Left colon (tissue), 2 donors: Measurements from ENCODE around the gene SLC5A4. TPM values are rescaled to one million over a fixed set of nuclear protein-coding genes. Genes with fewer than 3 reads are reported as not detected.
A peak's percentile ranks its signal among the peaks of the same experiment; 100 is the strongest.
"Not testable (repeated sequence)": the region's sequence is repeated elsewhere in the genome, so short reads cannot be mapped to it uniquely, and the experiment has no call there.

Experiments used
- ATAC-seq: fragments of 200-7000 bp; cut with Tn5 transposase; one replicate; pipeline ENCODE4 v1.9.1; 2020; ENCODE audit warnings: mild to moderate bottlenecking, moderate library complexity
- DNase-seq, 2 donors: peaks; one replicate each; pipeline ENCODE4 v3.0.0-alpha.2; 2020
- intact Hi-C, 2 donors: fragments of 100-400 bp; cut with DNase I in 1 of 2; cut with micrococcal nuclease in 1 of 2; formaldehyde crosslinking; loops; one replicate each; pipeline versions ENCODE4 v1.11.2 to v1.14.0; 2022; cut with DNase I, micrococcal nuclease
- long read RNA-seq: library from polyadenylated mRNA; unstranded; transcript quantifications from one replicate; pipeline ENCODE4 v2.0.0, GENCODE V29; 2021
- total RNA-seq, 2 donors: library from RNA; stranded (reverse); fragmentation: NEBNext Ultra II Directional; extraction: Animal tissue kit (Norgen Biotek cat#: 25700); gene quantifications; one replicate each; pipeline ENCODE4 v1.2.1, GENCODE V29; 2021
- donor health status: DM: no; HTN: no; CAD: no.
- donor health status: DM: yes; HTN: yes; CAD: no.

SLC5A4 gene
- under 1 TPM in 1 of 2 donors, not detected in 1; 0.42 TPM for total RNA-seq
- long read RNA-seq = 0 reads

GRCh38 chr22:32255217-32255616 is at the start of gene SLC5A4:
Gene SLC5A4, minus strand, starts transcription at chr22:32255347. Its CDS starts 18 bp downstream, at chr22:32255329.
- DNase-seq = peak in 1 of 2 donors; percentile 10
- intact Hi-C loops = no loop called here
- peak; percentile 83 for ATAC-seq

- DNase-seq, intact Hi-C loops, ATAC-seq: not testable (repeated sequence)
These were observed 38.8 kb upstream of the SLC5A4 start for GRCh38 chr22:32293921-32294320.

DNA sequence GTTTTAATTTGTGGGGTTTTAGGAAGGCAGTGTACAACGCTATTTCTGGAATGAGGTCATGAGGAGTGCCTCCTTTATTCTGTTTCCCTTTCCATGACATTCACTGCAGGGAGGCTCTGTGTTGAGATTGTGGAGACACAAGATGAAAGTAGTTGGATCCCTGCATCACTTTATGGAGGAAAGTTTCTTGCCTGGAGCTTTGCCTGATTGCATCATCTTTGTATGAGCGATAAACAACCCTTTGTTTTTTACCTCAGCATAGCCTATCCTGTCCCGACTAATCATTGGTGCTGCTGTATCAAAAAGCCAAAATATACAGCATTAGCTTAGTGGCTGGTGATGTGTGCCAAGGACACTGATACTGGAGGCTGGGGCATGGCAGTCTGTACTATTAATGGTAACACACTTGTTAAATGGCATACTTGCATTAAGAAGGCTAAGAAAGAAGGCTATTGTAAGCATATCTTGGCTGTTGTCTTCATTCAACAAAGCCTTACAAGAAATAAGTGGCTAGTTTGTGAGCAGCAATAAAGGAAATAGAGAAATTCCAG is 31.2 kb upstream of the SLC5A4 start:
- no peak for ATAC-seq
- intact Hi-C loops = no loop called here
- DNase-seq = no peak

DNA sequence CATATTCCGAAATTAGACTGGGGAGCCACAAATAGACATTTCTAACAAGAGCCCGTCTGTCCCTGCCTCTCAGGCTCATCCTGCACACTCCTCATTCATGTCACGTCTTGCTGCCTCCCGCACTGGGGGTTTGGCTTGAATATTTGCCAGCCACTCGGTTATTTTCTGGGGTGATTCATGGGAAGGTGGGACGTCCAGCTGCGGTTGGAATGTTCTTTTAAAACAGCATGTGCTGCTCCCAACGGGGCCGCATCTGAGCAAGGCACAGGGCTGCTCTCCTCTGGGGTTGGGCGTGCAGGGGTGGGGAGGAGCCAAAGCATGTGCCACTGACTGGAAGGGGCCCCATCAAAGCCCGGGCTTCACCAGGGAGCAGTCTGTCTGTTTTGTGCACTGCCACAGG is 25.9 kb upstream of the SLC5A4 start:
- DNase-seq (no peak), ATAC-seq (no peak)
- intact Hi-C loops = no loop called here

DNA sequence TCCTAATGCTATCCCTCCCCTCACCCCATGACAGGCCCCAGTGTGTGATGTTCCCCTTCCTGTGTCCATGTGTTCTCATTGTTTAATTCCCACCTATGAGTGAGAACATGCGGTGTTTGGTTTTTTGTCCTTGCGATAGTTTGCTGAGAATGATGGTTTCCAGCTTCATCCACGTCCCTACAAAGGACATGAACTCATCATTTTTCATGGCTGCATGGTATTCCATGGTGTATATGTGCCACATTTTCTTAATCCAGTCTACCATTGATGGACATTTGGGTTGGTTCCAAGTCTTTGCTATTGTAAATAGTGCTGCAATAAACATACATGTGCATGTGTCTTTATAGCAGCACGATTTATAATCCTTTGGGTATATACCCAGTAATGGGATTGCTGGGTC is 20.2 kb upstream of the SLC5A4 start:
- intact Hi-C loops, ATAC-seq, DNase-seq: not testable (repeated sequence)

- no peak for ATAC-seq
These were observed 16.2 kb upstream of the SLC5A4 start for GRCh38 chr22:32271389-32271788.

DNA sequence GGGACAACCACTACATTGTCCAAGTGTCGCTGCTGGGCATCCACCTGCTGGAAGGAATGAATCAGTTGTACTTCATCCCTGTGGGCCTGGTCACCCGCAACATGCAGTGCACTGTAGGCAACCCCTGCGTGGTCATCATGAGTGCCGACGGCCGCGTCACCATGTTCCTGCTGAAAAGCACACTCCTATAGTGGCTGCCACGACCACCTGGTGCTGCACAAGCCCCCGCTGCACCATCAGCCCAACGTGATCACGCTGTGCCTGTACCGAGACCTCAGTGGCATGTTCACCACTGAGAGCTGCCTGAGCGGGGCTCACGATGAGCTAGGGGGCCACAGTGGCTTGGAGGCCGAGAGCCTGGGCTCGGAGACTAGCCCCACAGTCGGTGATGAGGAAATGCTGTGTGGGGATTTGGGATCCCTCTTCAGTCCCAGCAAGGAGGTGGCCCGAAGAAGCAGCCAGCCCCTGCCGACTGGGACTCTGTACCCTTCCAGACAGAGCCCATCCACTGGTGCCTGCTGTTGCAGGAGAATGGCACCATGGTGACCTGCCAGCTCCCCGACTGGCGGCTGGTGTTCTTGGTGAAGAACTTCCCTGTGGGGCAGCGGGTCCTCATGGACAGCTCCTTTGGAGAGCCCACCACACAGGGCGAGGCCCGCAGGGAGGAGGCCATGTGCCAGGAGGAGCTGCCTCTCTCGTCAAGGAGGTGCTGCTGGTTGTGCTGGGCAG is 15.7 kb upstream of the SLC5A4 start:
- no peak for ATAC-seq
- DNase-seq = no peak
- intact Hi-C loops = no loop called here

More at GRCh38 chr22:32271389-32271788, 16.2 kb upstream of the SLC5A4 start:
- no peak for DNase-seq
- intact Hi-C loops = no loop called here

- no peak for ATAC-seq
These were observed 14.2 kb upstream of the SLC5A4 start for GRCh38 chr22:32269316-32269715.

GRCh38 chr22:32267011-32267410 is 11.9 kb upstream of the SLC5A4 start:
- no peak for DNase-seq
- no peak for ATAC-seq
- intact Hi-C loops = loop anchor here in 1 of 2 donors (5.0 kb wide), 1 partner anchor 290 kb away; no protein-coding TSS in a partner anchor

More at GRCh38 chr22:32269316-32269715, 14.2 kb upstream of the SLC5A4 start:
- no peak for DNase-seq
- intact Hi-C loops = loop anchor here in 1 of 2 donors (5.0 kb wide), 1 partner anchor 292 kb away; no protein-coding TSS in a partner anchor

GRCh38 chr22:32265882-32266767 is 11.0 kb upstream of the SLC5A4 start:
- ATAC-seq (peak; percentile 85), DNase-seq (peak; percentile 47 to 72)
- intact Hi-C loops = loop anchor here in 1 of 2 donors (5.0 kb wide), 1 partner anchor 289 kb away; no protein-coding TSS in a partner anchor

DNA sequence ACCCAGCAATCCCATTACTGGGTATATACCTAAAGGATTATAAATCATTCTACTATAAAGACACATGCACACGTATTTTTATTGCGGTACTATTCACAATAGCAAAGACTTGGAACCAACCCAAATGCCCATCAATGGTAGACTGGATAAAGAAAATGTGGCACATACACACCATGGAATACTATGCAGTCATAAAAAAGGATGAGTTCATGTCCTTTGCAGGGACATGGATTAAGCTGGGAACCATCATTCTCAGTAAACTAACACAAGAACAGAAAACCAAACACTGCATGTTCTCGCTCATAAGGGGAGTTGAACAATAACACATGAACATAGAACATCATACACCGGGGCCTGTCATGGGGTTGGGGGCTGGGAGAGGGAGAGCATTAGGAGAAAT is 8.5 kb upstream of the SLC5A4 start:
- DNase-seq, ATAC-seq, intact Hi-C loops: not testable (repeated sequence)

GRCh38 chr22:32261306-32261705 is 6.2 kb upstream of the SLC5A4 start:
- intact Hi-C loops = no loop called here
- no peak for ATAC-seq
- no peak for DNase-seq

GRCh38 chr22:32258791-32259190 is 3.6 kb upstream of the SLC5A4 start:
- no peak for DNase-seq

GRCh38 chr22:32255726-32256125 is 579 bp upstream of the SLC5A4 start:
- ATAC-seq (peak; percentile 19), DNase-seq (no peak)
- intact Hi-C loops = no loop called here

More at GRCh38 chr22:32258791-32259190, 3.6 kb upstream of the SLC5A4 start:
- no peak for ATAC-seq
- intact Hi-C loops = no loop called here

- no peak for DNase-seq
- intact Hi-C loops = no loop called here
- ATAC-seq = no peak
These were observed 5.9 kb downstream of the SLC5A4 start for GRCh38 chr22:32249231-32249630.

DNA sequence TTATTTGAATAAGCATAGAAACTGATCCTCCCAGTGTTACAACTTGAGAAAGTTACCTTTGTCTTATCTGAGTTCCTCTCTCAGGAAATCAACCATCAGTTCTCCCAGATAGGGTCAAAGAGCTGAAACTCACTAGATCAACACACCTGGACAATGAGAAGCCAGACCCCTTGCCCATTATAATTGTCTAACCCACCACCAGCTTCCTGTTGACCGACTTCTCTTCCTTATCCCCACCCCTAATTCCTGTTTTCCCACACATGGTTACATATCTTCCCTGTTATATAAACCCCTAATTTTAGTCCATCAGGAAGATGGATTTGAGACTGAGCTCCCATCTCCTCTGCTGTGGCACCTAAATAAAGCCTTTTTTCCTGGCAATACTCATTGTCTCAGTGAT is 6.9 kb downstream of the SLC5A4 start:
- intact Hi-C loops = no loop called here
- DNase-seq (no peak), ATAC-seq (no peak)

DNA sequence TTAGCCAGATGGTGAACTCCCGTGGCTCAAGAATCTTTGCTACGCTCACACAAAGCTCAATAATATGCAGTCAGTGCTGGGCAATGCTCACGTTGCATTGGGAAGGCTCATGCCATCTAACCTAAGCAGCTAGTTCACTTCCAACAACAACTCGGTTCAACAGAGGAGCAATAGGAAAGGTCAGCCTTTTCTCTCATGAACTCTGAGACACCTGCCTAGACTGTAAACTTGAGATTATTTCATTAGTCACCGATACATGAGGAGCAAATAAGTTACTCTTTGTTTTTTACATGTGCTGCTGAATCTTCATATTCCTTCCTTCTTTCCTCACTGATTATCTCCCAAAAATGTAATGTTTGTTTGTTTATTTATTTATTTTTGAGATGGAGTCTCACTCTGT is 9.0 kb downstream of the SLC5A4 start:
- ATAC-seq (no peak), DNase-seq (no peak)
- intact Hi-C loops = no loop called here

DNA sequence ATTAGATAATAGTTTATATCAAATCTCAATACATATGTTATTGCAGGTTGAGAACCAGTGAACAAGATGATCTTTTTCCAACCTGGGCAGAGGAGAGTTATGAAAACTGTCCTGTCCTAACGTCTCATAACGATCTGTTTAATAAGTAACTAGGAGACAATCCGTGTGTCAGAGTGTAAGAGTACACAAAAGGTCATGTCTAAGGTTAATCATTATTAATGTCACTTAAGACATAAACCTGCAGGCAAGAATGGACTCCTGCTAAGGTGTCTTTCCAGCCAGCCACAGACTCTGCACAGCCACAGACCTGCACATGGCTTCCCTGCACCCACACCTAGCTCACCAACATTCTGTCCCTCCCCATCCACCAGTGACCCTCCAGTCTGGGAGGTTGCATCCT is 10.1 kb downstream of the SLC5A4 start:
- DNase-seq (no peak), ATAC-seq (peak; percentile 93)
- intact Hi-C loops = no loop called here

GRCh38 chr22:32244547-32244946 is 10.6 kb downstream of the SLC5A4 start:
- no peak for ATAC-seq
- DNase-seq = no peak
- intact Hi-C loops = no loop called here
